ENCODE results near the gene OSBPL6.
A peak's percentile ranks its signal among the peaks of the same experiment; 100 is the strongest.

Gene OSBPL6

GRCh38 chr2:178266445-178266844 lies 72.1 kb downstream of the OSBPL6 start:
- ChIA-PET CTCF (no interaction called here), POLR2A (no interaction called here)
- Histone ChIP-seq H3K4me3 (ENCODE audit: low read depth, low read length) (no peak overlapping the region), H3K4me1 (ENCODE audit: control insufficient read depth, insufficient read depth, low read length) (no peaks in the 10 kb centered on the region), H3K36me3 (ENCODE audit: control insufficient read depth in 2 of 2, insufficient read depth in 1 of 2, low read length in 2 of 2) (no peaks in the 10 kb centered on the region), H3K9me3 (ENCODE audit: control insufficient read depth, insufficient read depth, low read depth, low read length) (no peaks in the 10 kb centered on the region), H3K27ac (ENCODE audit: extremely low read depth, low read depth, low read length) (no peak overlapping the region)
- TF ChIP-seq SCRT2 (tag by site-specific recombination; IDR thresholded peaks at IDR 0.05) (0 out of 2 replicates have a peak, but pooled peaks have one; percentile 30), ZNF521 (tag by site-specific recombination; IDR thresholded peaks at IDR 0.05) (no peak)

GRCh38 chr2:178267660-178268059 lies 73.3 kb downstream of the OSBPL6 start:
- no peak overlapping the region for H3K4me3 ChIP-seq (ENCODE audit: low read depth, low read length)
- no peaks in the 10 kb centered on the region for H3K36me3 ChIP-seq (ENCODE audit: control insufficient read depth in 2 of 2, insufficient read depth in 1 of 2, low read length in 2 of 2)
- no peaks in the 10 kb centered on the region for H3K4me1 ChIP-seq (ENCODE audit: control insufficient read depth, insufficient read depth, low read length)
- H3K9me3 ChIP-seq (ENCODE audit: control insufficient read depth, insufficient read depth, low read depth, low read length), result no peaks in the 10 kb centered on the region
- POLR2A ChIA-PET, result interaction anchor here (0.6 kb wide), 1 partner anchor 10 kb away, joined by 3 read pairs; no protein-coding TSS in a partner anchor
- CTCF ChIA-PET, result interaction anchor here (0.6 kb wide), 1 partner anchor 132 kb away, joined by 4 read pairs; no protein-coding TSS in a partner anchor
- no peak for TF ChIP-seq ZNF391 (tag by site-specific recombination; IDR thresholded peaks at IDR 0.05; ENCODE audit: borderline replicate concordance, low read depth)
- TF ChIP-seq ZBTB10 (tag by site-specific recombination; IDR thresholded peaks at IDR 0.05), result no peak
- no peak for TF ChIP-seq AEBP2 (tag by site-specific recombination; IDR thresholded peaks at IDR 0.05; ENCODE audit: borderline replicate concordance)
- no peak for TF ChIP-seq MZF1 (tag by site-specific recombination; IDR thresholded peaks at IDR 0.05; ENCODE audit: borderline replicate concordance)
- TF ChIP-seq ZSCAN23 (tag by site-specific recombination; IDR thresholded peaks at IDR 0.05), result no peak
- TF ChIP-seq SALL2 (tag by site-specific recombination; IDR thresholded peaks at IDR 0.05; ENCODE audit: borderline replicate concordance), result no peak
- no peak for TF ChIP-seq OSR2 (tag by site-specific recombination; IDR thresholded peaks at IDR 0.05)
- no peak for TF ChIP-seq ZNF169 (tag by site-specific recombination; IDR thresholded peaks at IDR 0.05)
- TF ChIP-seq ZNF133 (tag by site-specific recombination; IDR thresholded peaks at IDR 0.05), result no peak
- TF ChIP-seq ZNF211 (tag by site-specific recombination; IDR thresholded peaks at IDR 0.05; ENCODE audit: low read depth), result no peak
- no peak for TF ChIP-seq YY2 (tag by site-specific recombination; IDR thresholded peaks at IDR 0.05)
- no peak for TF ChIP-seq ZNF362 (tag by site-specific recombination; IDR thresholded peaks at IDR 0.05)
- TF ChIP-seq ZNF747 (tag by site-specific recombination; IDR thresholded peaks at IDR 0.05), result no peak
- no peak overlapping the region for H3K27ac ChIP-seq (ENCODE audit: extremely low read depth, low read depth, low read length)

- Histone ChIP-seq H3K27ac (ENCODE audit: extremely low read depth, low read depth, low read length) (no peak overlapping the region), H3K4me3 (ENCODE audit: low read depth, low read length) (no peak overlapping the region), H3K36me3 (ENCODE audit: control insufficient read depth in 2 of 2, insufficient read depth in 1 of 2, low read length in 2 of 2) (no peaks in the 10 kb centered on the region), H3K9me3 (ENCODE audit: control insufficient read depth, insufficient read depth, low read depth, low read length) (no peaks in the 10 kb centered on the region), H3K4me1 (ENCODE audit: control insufficient read depth, insufficient read depth, low read length) (no peaks in the 10 kb centered on the region)
- ChIA-PET POLR2A (no interaction called here), CTCF (no interaction called here)
- no peak for TF ChIP-seq ZNF366 (tag by site-specific recombination; conservative IDR thresholded peaks at IDR 0.05)
- no peak for TF ChIP-seq ZNF629 (tag by site-specific recombination; IDR thresholded peaks at IDR 0.05)
- no peak for TF ChIP-seq ZXDB (tag by site-specific recombination; IDR thresholded peaks at IDR 0.05)
- no peak for TF ChIP-seq ZNF354C (tag by site-specific recombination; IDR thresholded peaks at IDR 0.05; ENCODE audit: borderline replicate concordance, low read depth)
- TF ChIP-seq ZBTB6 (tag by site-specific recombination; IDR thresholded peaks at IDR 0.05), result no peak
- TF ChIP-seq ZNF776 (tag by site-specific recombination; IDR thresholded peaks at IDR 0.05; ENCODE audit: borderline replicate concordance), result no peak
- no peak for TF ChIP-seq GLIS1 (tag by site-specific recombination; IDR thresholded peaks at IDR 0.05)
- TF ChIP-seq ZNF362 (tag by site-specific recombination; IDR thresholded peaks at IDR 0.05), result no peak
- TF ChIP-seq ZSCAN5A (tag by site-specific recombination; IDR thresholded peaks at IDR 0.05), result no peak
- no peak for TF ChIP-seq ZNF830 (tag by site-specific recombination; IDR thresholded peaks at IDR 0.05; ENCODE audit: low read depth)
Observed at GRCh38 chr2:178268435-178268834, 74.1 kb downstream of the OSBPL6 start.

All from HEK293 (cell line).